Uterus (tissue), 4 donors: Measurements from ENCODE around the gene SRBD1. TPM values are rescaled to one million over a fixed set of nuclear protein-coding genes. Genes with fewer than 3 reads are reported as not detected.

Source experiments
- DNase-seq, 2 donors: peaks; one replicate each; pipeline ENCODE4 v3.0.0-alpha.2; 2019 to 2020
- H3K27ac ChIP-seq, 2 donors: fragments of 200-600 bp; sonication (generic); 1 replicate in 1 of 2; 2 replicates in 1 of 2; pipeline ENCODE4 v1.5.1; 2016 to 2018
- H3K27me3 ChIP-seq, 2 donors: fragments of 200-600 bp; sonication (generic); one replicate each; pipeline ENCODE4 v1.5.1; 2018 to 2019; ENCODE audit warnings: control low read depth in 1 of 2
- H3K36me3 ChIP-seq, 2 donors: fragments of 200-600 bp; sonication (generic); one replicate each; pipeline ENCODE4 v1.5.1; 2019; ENCODE audit warnings: control low read depth in 1 of 2
- H3K4me1 ChIP-seq, 2 donors: fragments of 200-600 bp; sonication (generic); one replicate each; pipeline ENCODE4 v1.5.1; 2018 to 2019; ENCODE audit warnings: control low read depth in 1 of 2
- H3K4me3 ChIP-seq, 2 donors: fragments of 200-600 bp; sonication (generic); 1 replicate in 1 of 2; 2 replicates in 1 of 2; pipeline ENCODE4 v1.5.1; 2018 to 2019; ENCODE audit warnings: mild to moderate bottlenecking in 1 of 2
- H3K9me3 ChIP-seq, 2 donors: fragments of 200-600 bp; sonication (generic); one replicate each; pipeline ENCODE4 v1.5.1; 2019; ENCODE audit warnings: control low read depth in 1 of 2
- POLR2A ChIP-seq, 2 donors: fragments of 450-650 bp; IDR thresholded peaks; one replicate each; pipeline ENCODE4 v1.6.1; 2016; ENCODE audit warnings: antibody characterized with exemption in 2 of 2, mild to moderate bottlenecking in 1 of 2, moderate library complexity in 1 of 2
- intact Hi-C: fragments of 100-400 bp; cut with DNase I; formaldehyde crosslinking; loops from one replicate; pipeline ENCODE4 v1.15.1; 2023; ENCODE audit warnings: low total_unique reads
- total RNA-seq, 4 donors: library from RNA; depleted of rRNA in 3 of 4; stranded (reverse); fragments of >200 nt in 3 of 4; gene quantifications; one replicate each; pipeline versions ENCODE4 v1.1.0 to v1.2.4, GENCODE V29; 2014 to 2023
- TF ChIP-seq, protein P1 (sequence below), 4 experiments: fragments of 200-600 bp in 2 of 4; fragments of 450-650 bp in 2 of 4; sonication (generic) in 2 of 4; IDR thresholded peaks; one replicate each; pipeline ENCODE4 v1.5.1; 2016 to 2019; ENCODE audit warnings: antibody characterized with exemption in 4 of 4, mild to moderate bottlenecking in 2 of 4, moderate library complexity in 1 of 4
- donor health status: DM: yes; HTN: yes; CAD: no.

The SRBD1 gene
- total RNA-seq, 4 donors from 2014 or later = 13.1 to 65.8 (median 34.0) TPM

- intact Hi-C loops = no loop called here
- H3K4me3 ChIP-seq = no peak overlapping the region
- H3K36me3 ChIP-seq = no peaks in the 10 kb centered on the region
These were observed 222.4 kb downstream of the SRBD1 start for GRCh38 chr2:45388541-45389100.

DNA sequence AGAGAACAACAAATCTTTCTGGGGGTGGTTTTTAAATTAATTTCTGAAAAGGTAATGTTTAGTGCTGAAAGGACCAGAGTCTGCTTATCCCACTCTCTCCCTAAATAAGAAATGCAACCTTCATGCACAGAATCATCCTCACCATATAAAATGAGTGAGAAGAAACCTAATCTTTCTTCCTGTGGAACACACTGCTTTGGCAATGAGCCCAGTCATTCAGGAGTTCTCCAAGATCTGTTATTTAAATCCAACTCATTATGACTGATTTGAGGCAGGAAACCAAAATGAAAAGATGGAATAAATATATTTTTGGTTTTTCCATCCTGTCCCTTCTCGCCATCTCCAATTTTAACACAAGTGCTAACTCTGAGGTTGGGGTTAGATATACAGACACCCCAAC is 228.3 kb downstream of the SRBD1 start:
- H3K9me3 ChIP-seq = no peaks in the 10 kb centered on the region
- no peak for DNase-seq
- H3K27me3 ChIP-seq = no peaks in the 10 kb centered on the region
- no peaks in the 10 kb centered on the region for H3K4me1 ChIP-seq
- no peak overlapping the region for H3K27ac ChIP-seq
- no peaks in the 10 kb centered on the region for H3K36me3 ChIP-seq
- intact Hi-C loops = no loop called here
- TF ChIP-seq, protein P1, sequence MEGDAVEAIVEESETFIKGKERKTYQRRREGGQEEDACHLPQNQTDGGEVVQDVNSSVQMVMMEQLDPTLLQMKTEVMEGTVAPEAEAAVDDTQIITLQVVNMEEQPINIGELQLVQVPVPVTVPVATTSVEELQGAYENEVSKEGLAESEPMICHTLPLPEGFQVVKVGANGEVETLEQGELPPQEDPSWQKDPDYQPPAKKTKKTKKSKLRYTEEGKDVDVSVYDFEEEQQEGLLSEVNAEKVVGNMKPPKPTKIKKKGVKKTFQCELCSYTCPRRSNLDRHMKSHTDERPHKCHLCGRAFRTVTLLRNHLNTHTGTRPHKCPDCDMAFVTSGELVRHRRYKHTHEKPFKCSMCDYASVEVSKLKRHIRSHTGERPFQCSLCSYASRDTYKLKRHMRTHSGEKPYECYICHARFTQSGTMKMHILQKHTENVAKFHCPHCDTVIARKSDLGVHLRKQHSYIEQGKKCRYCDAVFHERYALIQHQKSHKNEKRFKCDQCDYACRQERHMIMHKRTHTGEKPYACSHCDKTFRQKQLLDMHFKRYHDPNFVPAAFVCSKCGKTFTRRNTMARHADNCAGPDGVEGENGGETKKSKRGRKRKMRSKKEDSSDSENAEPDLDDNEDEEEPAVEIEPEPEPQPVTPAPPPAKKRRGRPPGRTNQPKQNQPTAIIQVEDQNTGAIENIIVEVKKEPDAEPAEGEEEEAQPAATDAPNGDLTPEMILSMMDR (IDR thresholded peaks at IDR 0.05) = no peak
- TF ChIP-seq POLR2A (IDR thresholded peaks at IDR 0.05) = no peak
- no peak overlapping the region for H3K4me3 ChIP-seq

More at GRCh38 chr2:45388541-45389100, 222.4 kb downstream of the SRBD1 start:
- no peak for DNase-seq
- no peak for TF ChIP-seq POLR2A (IDR thresholded peaks at IDR 0.05)
- TF ChIP-seq, protein P1 (IDR thresholded peaks at IDR 0.05) = no peak
- Histone ChIP-seq H3K9me3 (no peaks in the 10 kb centered on the region), H3K27me3 (no peaks in the 10 kb centered on the region), H3K27ac (no peak overlapping the region), H3K4me1 (no peaks in the 10 kb centered on the region)

DNA sequence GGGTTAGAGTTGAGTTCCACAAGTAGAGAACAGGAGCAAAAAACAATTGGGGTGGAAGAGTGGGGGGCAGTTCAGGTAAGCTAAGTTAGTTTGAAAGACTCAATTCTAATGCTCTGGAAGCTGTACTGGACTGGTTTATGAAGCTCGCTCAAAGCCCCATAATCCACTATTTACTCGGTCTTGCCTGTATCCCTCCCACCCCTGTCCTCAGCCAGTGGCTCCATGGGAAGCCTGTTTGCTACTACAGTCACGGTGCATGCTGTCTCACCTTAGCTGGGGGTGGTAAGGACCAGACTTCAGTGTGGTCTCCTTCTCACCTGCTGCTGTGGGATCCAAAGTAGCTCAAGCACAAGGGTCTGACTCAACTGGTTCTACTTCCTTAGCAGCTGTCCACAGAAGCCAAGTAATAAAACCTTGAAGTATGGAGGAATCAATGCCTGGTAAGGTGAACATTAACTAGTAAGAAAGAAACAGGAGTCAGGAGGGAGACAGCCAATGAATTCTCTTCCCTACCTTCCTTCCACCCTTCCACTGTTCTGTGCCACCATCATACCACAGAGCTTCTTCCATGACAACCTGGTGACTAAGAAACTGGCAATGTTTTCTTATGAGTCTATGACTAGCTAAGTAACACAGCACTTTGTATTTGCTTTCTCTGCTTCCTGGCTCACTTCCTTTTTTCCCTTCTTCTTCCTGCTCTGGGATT is 230.8 kb downstream of the SRBD1 start:
- H3K27ac ChIP-seq = no peak overlapping the region
- no peak overlapping the region for H3K4me3 ChIP-seq
- no peaks in the 10 kb centered on the region for H3K9me3 ChIP-seq
- no peaks in the 10 kb centered on the region for H3K27me3 ChIP-seq
- H3K4me1 ChIP-seq = no peaks in the 10 kb centered on the region
- H3K36me3 ChIP-seq = no peaks in the 10 kb centered on the region
- intact Hi-C loops = no loop called here
- no peak for DNase-seq
- TF ChIP-seq, protein P1 (IDR thresholded peaks at IDR 0.05) = no peak
- TF ChIP-seq POLR2A (IDR thresholded peaks at IDR 0.05) = no peak

DNA sequence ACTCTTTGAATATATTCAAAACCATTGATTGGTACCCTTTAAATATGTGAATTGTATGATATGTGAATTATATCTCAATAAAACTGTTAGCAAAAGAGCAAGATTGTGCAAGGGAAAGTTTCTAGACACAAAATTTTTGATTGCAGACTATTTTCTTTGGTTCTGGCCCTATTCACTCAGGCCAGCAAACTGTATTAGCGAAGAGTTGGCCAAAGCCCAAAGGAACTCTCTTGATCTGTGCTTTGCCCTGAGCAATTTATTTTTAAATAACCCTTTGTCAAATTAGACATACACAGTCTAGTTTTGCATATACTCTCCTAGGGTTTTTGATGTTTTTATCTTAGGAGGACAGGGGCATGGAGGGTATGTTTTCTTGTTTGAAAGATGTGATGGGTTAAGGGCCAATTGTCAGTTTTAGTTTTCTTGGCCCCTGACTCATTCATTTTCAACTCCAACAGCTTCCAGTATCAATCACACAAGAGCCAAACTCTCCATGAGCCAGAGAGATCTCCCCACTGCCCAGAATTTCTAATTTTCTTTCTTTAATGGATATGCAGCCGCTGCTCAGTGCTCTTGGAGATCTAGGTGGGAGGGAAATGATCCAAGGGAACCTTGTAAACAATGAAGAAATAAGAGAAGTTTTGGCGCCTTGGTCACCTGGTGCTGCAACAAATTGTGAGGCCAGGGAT is 231.5 kb downstream of the SRBD1 start:
- Histone ChIP-seq H3K27ac (no peak overlapping the region), H3K9me3 (no peaks in the 10 kb centered on the region), H3K4me3 (no peak overlapping the region), H3K27me3 (no peaks in the 10 kb centered on the region), H3K36me3 (no peaks in the 10 kb centered on the region), H3K4me1 (no peaks in the 10 kb centered on the region)
- TF ChIP-seq, protein P1 (IDR thresholded peaks at IDR 0.05) = no peak
- TF ChIP-seq POLR2A (IDR thresholded peaks at IDR 0.05) = no peak
- no peak for DNase-seq
- intact Hi-C loops = no loop called here

DNA sequence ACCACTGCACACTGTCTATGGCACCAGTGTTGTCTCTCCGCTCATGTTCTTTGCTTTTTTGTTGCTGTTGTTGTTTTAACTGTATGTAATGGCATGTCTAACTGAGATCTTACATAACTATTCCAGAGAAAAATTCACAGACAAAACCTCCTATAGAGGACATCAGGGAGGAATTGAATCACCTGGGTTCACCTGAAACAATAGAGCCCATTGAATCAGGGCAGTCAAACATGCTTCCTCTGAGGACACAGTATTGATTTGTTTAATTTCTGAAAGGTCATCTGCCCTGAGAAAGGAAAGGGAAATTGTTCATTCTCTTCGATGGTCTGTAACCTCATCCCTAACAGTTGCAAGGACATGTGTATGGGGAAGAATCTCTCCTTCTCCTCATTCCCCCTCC is 237.5 kb downstream of the SRBD1 start:
- intact Hi-C loops = no loop called here
- Histone ChIP-seq H3K27me3 (no peaks in the 10 kb centered on the region), H3K4me3 (no peak overlapping the region), H3K4me1 (no peaks in the 10 kb centered on the region), H3K36me3 (no peaks in the 10 kb centered on the region), H3K27ac (no peak overlapping the region), H3K9me3 (no peaks in the 10 kb centered on the region)
- no peak for DNase-seq
- no peak for TF ChIP-seq POLR2A (IDR thresholded peaks at IDR 0.05)
- TF ChIP-seq, protein P1 (IDR thresholded peaks at IDR 0.05) = no peak
